Neuronal stem cell (in vitro differentiated cells): ENCODE results near the gene GPR87.

Source experiments
- DNase-seq: peaks from one replicate; pipeline ENCODE4 v3.0.0-alpha.2; 2013; ENCODE audit warnings: low spot score
- H2AFZ ChIP-seq: one replicate; pipeline ENCODE4 v1.6.1; 2013; ENCODE audit warnings: mild to moderate bottlenecking, low read length, inconsistent platforms
- H2AK5ac ChIP-seq: 2 replicates; pipeline ENCODE4 v1.6.1; 2013; ENCODE audit warnings: low read depth, mild to moderate bottlenecking, inconsistent platforms, low read length, moderate library complexity, mixed read lengths
- H2BK120ac ChIP-seq: 2 replicates; pipeline ENCODE4 v1.6.1; 2013; ENCODE audit warnings: low read depth, mild to moderate bottlenecking, inconsistent platforms, low read length, moderate library complexity, mixed read lengths
- H2BK12ac ChIP-seq: one replicate; pipeline ENCODE4 v1.6.1; 2013; ENCODE audit warnings: low read length, inconsistent platforms
- H2BK15ac ChIP-seq: 2 replicates; pipeline ENCODE4 v1.6.1; 2013; ENCODE audit warnings: mild to moderate bottlenecking, low read length, inconsistent platforms, mixed read lengths
- H2BK5ac ChIP-seq: one replicate; pipeline ENCODE4 v1.6.1; 2013; ENCODE audit warnings: inconsistent platforms, mild to moderate bottlenecking, low read length, moderate library complexity
- H3K14ac ChIP-seq: one replicate; pipeline ENCODE4 v1.6.1; 2013; ENCODE audit warnings: low read length, inconsistent platforms
- H3K18ac ChIP-seq: 2 replicates; pipeline ENCODE4 v1.6.1; 2013; ENCODE audit warnings: low read length, inconsistent platforms
- H3K23ac ChIP-seq: 2 replicates; pipeline ENCODE4 v1.6.1; 2013; ENCODE audit warnings: low read depth, mild to moderate bottlenecking, mixed read lengths, low read length, inconsistent platforms; ENCODE audit not compliant: poor library complexity
- H3K27ac ChIP-seq: replicated peaks from 3 replicates; pipeline ENCODE4 v1.5.1; 2013; ENCODE audit warnings: low read length, inconsistent platforms
- H3K27me3 ChIP-seq, 3 experiments: 2 replicates each; pipeline ENCODE4 v1.6.1; 2013; ENCODE audit warnings: low read length in 3 of 3, mild to moderate bottlenecking in 2 of 3, inconsistent platforms in 1 of 3, low read depth in 1 of 3, mixed read lengths in 1 of 3, moderate library complexity in 1 of 3; ENCODE audit not compliant: control insufficient read depth in 3 of 3, insufficient read depth in 3 of 3
- H3K36me3 ChIP-seq, 2 donors: replicated peaks in 1 of 2; 2 replicates each; pipeline ENCODE4 v1.6.1; 2013; ENCODE audit warnings: low read length in 2 of 2; ENCODE audit not compliant: control insufficient read depth in 2 of 2, insufficient read depth in 2 of 2
- H3K4ac ChIP-seq: 2 replicates; pipeline ENCODE4 v1.6.1; 2013; ENCODE audit warnings: inconsistent platforms, mild to moderate bottlenecking, low read length, moderate library complexity
- H3K4me1 ChIP-seq, 2 donors: 1 replicate in 1 of 2; 2 replicates in 1 of 2; pipeline ENCODE4 v1.6.1; 2013; ENCODE audit warnings: low read length in 2 of 2, low read depth in 1 of 2; ENCODE audit not compliant: control insufficient read depth in 2 of 2, insufficient read depth in 1 of 2
- H3K4me2 ChIP-seq: one replicate; pipeline ENCODE4 v1.6.1; 2013; ENCODE audit warnings: mild to moderate bottlenecking, low read length, inconsistent platforms; ENCODE audit not compliant: insufficient read depth, poor library complexity, severe bottlenecking
- H3K4me3 ChIP-seq, 2 donors: 2 replicates each; pipeline ENCODE4 v1.5.1; 2013; ENCODE audit warnings: low read length in 2 of 2, mild to moderate bottlenecking in 2 of 2, inconsistent platforms in 1 of 2, moderate library complexity in 1 of 2
- H3K79me1 ChIP-seq: one replicate; pipeline ENCODE4 v1.6.1; 2013; ENCODE audit warnings: low read depth, mild to moderate bottlenecking, inconsistent platforms, low read length, moderate library complexity
- H3K9ac ChIP-seq: one replicate; pipeline ENCODE4 v1.6.1; 2013; ENCODE audit warnings: mild to moderate bottlenecking, low read depth, low read length, inconsistent platforms; ENCODE audit not compliant: poor library complexity
- H3K9me3 ChIP-seq, 2 donors: replicated peaks in 1 of 2; 2 replicates each; pipeline versions ENCODE3 to v1.6.1; 2013; ENCODE audit warnings: low read length in 2 of 2, mild to moderate bottlenecking in 2 of 2, inconsistent platforms in 1 of 2, low read depth in 1 of 2, mixed read lengths in 1 of 2, moderate library complexity in 1 of 2; ENCODE audit not compliant: control insufficient read depth in 2 of 2, insufficient read depth in 1 of 2
- H4K8ac ChIP-seq: one replicate; pipeline ENCODE4 v1.6.1; 2013; ENCODE audit warnings: low read depth, mild to moderate bottlenecking, inconsistent platforms, low read length, moderate library complexity
- H4K91ac ChIP-seq: one replicate; pipeline ENCODE4 v1.6.1; 2013; ENCODE audit warnings: low read length, low read depth, mild to moderate bottlenecking, inconsistent platforms; ENCODE audit not compliant: poor library complexity
- WGBS, 2 donors: extraction: QIAGEN DNeasy Blood & Tissue Kit; methylation state at CpG; one replicate each; pipeline ENCODE4 v1.1.7; 2013; ENCODE audit warnings: missing lambda C conversion rate in 2 of 2, mixed read lengths in 1 of 2; ENCODE audit not compliant: insufficient read length in 2 of 2, insufficient replicate concordance in 1 of 2; ENCODE audit errors: extremely low coverage in 2 of 2; 5-methylcytosine and 5-hydroxymethylcytosine counted together

GPR87 gene

GRCh38 chr3:151248772-151249337 lies 67.8 kb downstream of the GPR87 start:
- Histone ChIP-seq H3K4me3 (no peak overlapping the region), H3K36me3 (no peaks in the 10 kb centered on the region), H3K14ac (no peak overlapping the region), H2BK12ac (no peak overlapping the region), H3K23ac (no peak overlapping the region), H2BK120ac (no peak overlapping the region), H3K9ac (no peak overlapping the region), H2BK5ac (no peak overlapping the region), H2AFZ (no peak overlapping the region), H4K8ac (no peak overlapping the region), H3K9me3 (no peaks in the 10 kb centered on the region), H3K4me1 (no peaks in the 10 kb centered on the region), H3K18ac (no peak overlapping the region), H2BK15ac (no peak overlapping the region), H3K79me1 (no peaks in the 10 kb centered on the region), H2AK5ac (no peak overlapping the region), H3K4ac (no peak overlapping the region), H4K91ac (no peak overlapping the region), H3K27ac (no peak overlapping the region), H3K27me3 (no peaks in the 10 kb centered on the region), H3K4me2 (no peak overlapping the region)
- no CpG with 5 or more reads among the region's 3 CpGs for WGBS, 2 donors
- DNase-seq: no peak
